ENCODE measurements around the gene GLO1. TPM values are rescaled to one million over a fixed set of nuclear protein-coding genes. Genes with fewer than 3 reads are reported as not detected.

The GLO1 gene
- polyA plus RNA-seq, 3 donors: 11.4 to 68.6 (median 62.6) TPM

DNA sequence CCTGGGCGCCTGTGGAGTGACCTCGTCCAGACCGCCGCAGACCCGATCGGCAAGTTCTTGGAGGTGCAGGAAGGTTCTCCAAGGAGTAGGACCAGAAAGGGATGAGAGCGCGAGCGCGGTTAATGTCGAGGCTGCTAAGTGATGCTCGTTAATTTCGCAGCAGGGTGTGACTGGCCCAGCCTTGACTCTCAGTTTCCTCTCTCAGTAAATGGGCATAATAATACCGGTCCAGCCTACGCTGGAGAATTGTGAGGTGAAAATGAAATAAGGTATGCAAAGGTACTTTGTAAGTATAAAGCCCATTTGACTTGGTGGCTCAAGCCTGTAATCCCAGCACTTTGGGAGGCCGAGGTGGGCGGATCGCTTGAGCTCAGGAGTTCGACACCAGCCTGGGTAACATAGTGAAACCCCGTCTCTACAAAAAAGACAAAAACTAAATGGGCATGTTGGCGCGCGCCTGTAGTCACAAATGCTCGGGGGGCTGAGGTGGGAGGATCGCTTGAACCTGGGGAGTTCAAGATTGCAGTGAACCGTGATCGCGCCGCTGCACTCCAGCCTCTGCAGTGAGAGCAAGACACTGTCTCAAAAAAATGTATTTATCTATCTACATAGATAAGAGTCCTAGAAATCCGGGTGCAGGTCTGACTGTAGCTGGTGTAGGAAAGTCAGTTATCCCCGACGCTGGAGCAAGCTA lies 62.6 kb downstream of the GLO1 start:
- Histone ChIP-seq H3K4me2 (replicated peaks; ENCODE audit: extremely low read depth, low read length, poor library complexity, severe bottlenecking) (peak overlapping the region; percentile 86), H3K27me3 (ENCODE audit: control insufficient read depth in 2 of 2, insufficient read depth in 2 of 2, low read length in 2 of 2) (no peaks in the 10 kb centered on the region), H3K4me1 (ENCODE audit: control insufficient read depth in 1 of 2, insufficient read depth in 2 of 2, low read length in 2 of 2) (peaks cover 16 to 23% of the 10 kb centered on the region in 2 donors), H3K36me3 (replicated peaks in 1 of 2; ENCODE audit: control insufficient read depth in 1 of 2, insufficient read depth in 2 of 2, low read length in 2 of 2) (no peaks in the 10 kb centered on the region), H3K9me3 (replicated peaks in 1 of 2; ENCODE audit: control insufficient read depth in 1 of 2, insufficient read depth in 1 of 2, low read length in 2 of 2) (no peaks in the 10 kb centered on the region), H2AFZ (ENCODE audit: insufficient read depth, low read depth, low read length, poor library complexity, severe bottlenecking) (peak overlapping the region; percentile 92), H4K20me1 (ENCODE audit: insufficient read depth, low read length) (peaks cover 5% of the 10 kb centered on the region), H3K9ac (ENCODE audit: insufficient read depth, low read length, poor library complexity, severe bottlenecking) (peak overlapping the region; percentile 92), H3K79me2 (ENCODE audit: insufficient read depth, low read length) (peaks cover 15% of the 10 kb centered on the region), H3K4me3 (replicated peaks in 1 of 3; ENCODE audit: low read depth in 2 of 3, low read length in 3 of 3) (peak overlapping the region; percentile 87 to 92 (median 88)), H3K27ac (ENCODE audit: low read depth in 1 of 2, low read length in 2 of 2) (peak overlapping the region; percentile 87 to 96)
- TF ChIP-seq, protein P1, sequence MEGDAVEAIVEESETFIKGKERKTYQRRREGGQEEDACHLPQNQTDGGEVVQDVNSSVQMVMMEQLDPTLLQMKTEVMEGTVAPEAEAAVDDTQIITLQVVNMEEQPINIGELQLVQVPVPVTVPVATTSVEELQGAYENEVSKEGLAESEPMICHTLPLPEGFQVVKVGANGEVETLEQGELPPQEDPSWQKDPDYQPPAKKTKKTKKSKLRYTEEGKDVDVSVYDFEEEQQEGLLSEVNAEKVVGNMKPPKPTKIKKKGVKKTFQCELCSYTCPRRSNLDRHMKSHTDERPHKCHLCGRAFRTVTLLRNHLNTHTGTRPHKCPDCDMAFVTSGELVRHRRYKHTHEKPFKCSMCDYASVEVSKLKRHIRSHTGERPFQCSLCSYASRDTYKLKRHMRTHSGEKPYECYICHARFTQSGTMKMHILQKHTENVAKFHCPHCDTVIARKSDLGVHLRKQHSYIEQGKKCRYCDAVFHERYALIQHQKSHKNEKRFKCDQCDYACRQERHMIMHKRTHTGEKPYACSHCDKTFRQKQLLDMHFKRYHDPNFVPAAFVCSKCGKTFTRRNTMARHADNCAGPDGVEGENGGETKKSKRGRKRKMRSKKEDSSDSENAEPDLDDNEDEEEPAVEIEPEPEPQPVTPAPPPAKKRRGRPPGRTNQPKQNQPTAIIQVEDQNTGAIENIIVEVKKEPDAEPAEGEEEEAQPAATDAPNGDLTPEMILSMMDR (IDR thresholded peaks at IDR 0.05): no peak
- Mint-ChIP-seq H3K36me3 (no peaks in the 10 kb centered on the region), H3K27me3 (ENCODE audit: low read depth in 3 of 3) (peaks cover 0 to 2% (median 0%) of the 10 kb centered on the region in 3 donors), H3K4me1 (peaks cover 28% of the 10 kb centered on the region), H3K27ac (peak overlapping the region; percentile 91 to 97 (median 95)), H3K4me3 (peak overlapping the region; percentile 91 to 94), H3K9me3 (peaks cover 0 to 2% (median 0%) of the 10 kb centered on the region in 7 donors)
- DNase-seq: no peak
- WGBS (ENCODE audit: insufficient coverage): 7% methylated on average over 18 of the region's 32 CpGs
- intact Hi-C loops (cut with micrococcal nuclease): loop anchor here (5.0 kb wide), 1 partner anchor 62 kb away; the partner anchor contains the start of gene GLO1 (in 2 of the 2)

DNA sequence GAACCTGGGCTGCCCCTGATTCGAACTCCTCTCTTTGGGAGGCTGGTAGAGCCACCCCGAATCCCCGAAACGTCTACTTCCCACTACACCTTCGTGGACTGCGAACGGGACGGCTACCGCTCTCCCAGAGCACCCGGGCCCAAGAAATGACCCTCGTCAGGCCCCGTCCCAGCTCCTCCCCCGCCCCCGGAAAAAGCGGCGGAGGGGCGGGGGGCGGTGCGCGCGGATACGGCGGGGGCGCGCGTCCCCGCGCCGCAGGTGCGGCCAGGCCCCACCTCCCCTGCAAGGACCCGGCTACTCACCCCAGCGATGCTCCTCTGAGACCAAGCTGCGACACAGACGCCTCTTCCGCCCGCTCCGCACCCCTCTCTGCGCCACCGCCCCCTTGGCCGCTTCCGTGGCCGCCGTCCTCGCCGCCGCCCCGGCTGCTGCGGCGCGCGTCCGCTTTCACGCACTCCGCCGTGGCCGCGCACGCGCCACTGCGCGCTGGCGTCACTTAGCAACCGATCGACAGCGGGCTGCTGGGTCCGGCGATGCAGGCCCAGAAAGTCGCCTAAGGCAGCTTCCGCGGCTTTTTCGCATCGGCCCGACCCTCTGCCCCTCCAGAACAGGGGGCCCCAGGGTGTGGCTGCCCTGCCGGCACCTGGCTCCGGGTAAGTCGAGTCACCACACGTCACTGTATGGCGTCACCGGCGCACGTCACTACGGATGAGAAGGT lies 63.3 kb downstream of the GLO1 start, which contains the start of gene BTBD9:
TSS of gene BTBD9 (minus strand) at position 432 of the 718 bp plus-strand sequence.
- Histone ChIP-seq H4K20me1 (ENCODE audit: insufficient read depth, low read length) (peaks cover 9% of the 10 kb centered on the region), H3K27ac (ENCODE audit: low read depth in 1 of 2, low read length in 2 of 2) (peak within 1 kb of the TSS; percentile 87 to 96), H3K4me1 (ENCODE audit: control insufficient read depth in 1 of 2, insufficient read depth in 2 of 2, low read length in 2 of 2) (peaks cover 16 to 23% of the 10 kb centered on the region in 2 donors), H3K9me3 (replicated peaks in 1 of 2; ENCODE audit: control insufficient read depth in 1 of 2, insufficient read depth in 1 of 2, low read length in 2 of 2) (no peaks in the 10 kb centered on the region), H3K4me3 (replicated peaks in 1 of 3; ENCODE audit: low read depth in 2 of 3, low read length in 3 of 3) (peak within 1 kb of the TSS; percentile 87 to 92 (median 88)), H2AFZ (ENCODE audit: insufficient read depth, low read depth, low read length, poor library complexity, severe bottlenecking) (peak within 1 kb of the TSS; percentile 92), H3K9ac (ENCODE audit: insufficient read depth, low read length, poor library complexity, severe bottlenecking) (peak within 1 kb of the TSS; percentile 92), H3K79me2 (ENCODE audit: insufficient read depth, low read length) (peaks cover 15% of the 10 kb centered on the region), H3K27me3 (ENCODE audit: control insufficient read depth in 2 of 2, insufficient read depth in 2 of 2, low read length in 2 of 2) (no peaks in the 10 kb centered on the region), H3K36me3 (replicated peaks in 1 of 2; ENCODE audit: control insufficient read depth in 1 of 2, insufficient read depth in 2 of 2, low read length in 2 of 2) (no peaks in the 10 kb centered on the region), H3K4me2 (replicated peaks; ENCODE audit: extremely low read depth, low read length, poor library complexity, severe bottlenecking) (peak within 1 kb of the TSS; percentile 86)
- TF ChIP-seq, protein P1 (IDR thresholded peaks at IDR 0.05): no peak
- intact Hi-C loops (cut with micrococcal nuclease): loop anchor here (5.0 kb wide), 1 partner anchor 63 kb away; the partner anchor contains the start of gene GLO1 (in 2 of the 2)
- peaks cover 28% of the 10 kb centered on the region for H3K4me1 Mint-ChIP-seq
- H3K4me3 Mint-ChIP-seq: peak within 1 kb of the TSS; percentile 91 to 94
- peak; percentile 80 to 87 (median 85) for DNase-seq
- peak within 1 kb of the TSS; percentile 91 to 97 (median 95) for H3K27ac Mint-ChIP-seq
- WGBS (ENCODE audit: insufficient coverage): under 1% methylated on average over 73 of the region's 82 CpGs
- H3K36me3 Mint-ChIP-seq: no peaks in the 10 kb centered on the region
- peaks cover 0 to 2% (median 0%) of the 10 kb centered on the region in 3 donors for H3K27me3 Mint-ChIP-seq (ENCODE audit: low read depth in 3 of 3)
- peaks cover 0 to 2% (median 0%) of the 10 kb centered on the region in 7 donors for H3K9me3 Mint-ChIP-seq

Data from CD14-positive monocyte (primary cell).